Measurements from ENCODE around the gene CD200. TPM values are rescaled to one million over a fixed set of nuclear protein-coding genes. Genes with fewer than 3 reads are reported as not detected.
"Not testable (repeated sequence)": the region's sequence is repeated elsewhere in the genome, so short reads cannot be mapped to it uniquely, and the experiment has no call there.

CD200 gene
- total and polyA plus RNA-seq, 12 donors: 1.3 to 20.7 (median 3.3) TPM; not detected in 1

- H3K27me3 ChIP-seq: no peaks in the 10 kb centered on the region
- no peak overlapping the region for H3K27ac ChIP-seq
- no peaks in the 10 kb centered on the region for H3K4me1 ChIP-seq (replicated peaks in 1 of 2)
- no peaks in the 10 kb centered on the region for H3K36me3 ChIP-seq (replicated peaks in 1 of 2)
- H3K4me3 ChIP-seq: no peak overlapping the region
- TF ChIP-seq POLR2A (IDR thresholded peaks at IDR 0.05) (no peak), CTCF (IDR thresholded peaks at IDR 0.05) (no peak)
- no peak for DNase-seq
- no peaks in the 10 kb centered on the region for H3K9me3 ChIP-seq (replicated peaks in 1 of 3)
- 76 to 88% (median 86%) methylated on average over 2 of the region's 2 CpGs for WGBS, 4 donors
- intact Hi-C loops (cut with DNase I): no loop called here
Measured at GRCh38 chr3:112401617-112402016, 68.7 kb downstream of the CD200 start.

- WGBS, 4 donors: 93 to 98% (median 97%) methylated on average over 2 of the region's 2 CpGs
- Histone ChIP-seq H3K27ac (no peak overlapping the region), H3K4me1 (replicated peaks in 1 of 2) (no peaks in the 10 kb centered on the region), H3K4me3 (no peak overlapping the region), H3K27me3 (no peaks in the 10 kb centered on the region), H3K36me3 (replicated peaks in 1 of 2) (no peaks in the 10 kb centered on the region), H3K9me3 (replicated peaks in 1 of 3) (no peaks in the 10 kb centered on the region)
- no peak for DNase-seq
- intact Hi-C loops (cut with DNase I): no loop called here
- TF ChIP-seq CTCF (IDR thresholded peaks at IDR 0.05) (no peak), POLR2A (IDR thresholded peaks at IDR 0.05) (no peak)
Measured at GRCh38 chr3:112403103-112403502, 70.1 kb downstream of the CD200 start.

- intact Hi-C loops (cut with DNase I); H3K4me3 ChIP-seq; H3K27me3 ChIP-seq; H3K27ac ChIP-seq; H3K4me1 ChIP-seq (replicated peaks in 1 of 2); DNase-seq; H3K9me3 ChIP-seq (replicated peaks in 1 of 3); H3K36me3 ChIP-seq (replicated peaks in 1 of 2): not testable (repeated sequence)
- WGBS, 4 donors: 83 to 88% (median 87%) methylated on average over 5 of the region's 5 CpGs
Measured at GRCh38 chr3:112404924-112405549, 72.1 kb downstream of the CD200 start.

GRCh38 chr3:112405845-112406244 lies 72.9 kb downstream of the CD200 start:
- H3K27ac ChIP-seq: no peak overlapping the region
- H3K4me3 ChIP-seq: no peak overlapping the region
- H3K4me1 ChIP-seq (replicated peaks in 1 of 2): no peaks in the 10 kb centered on the region
- no peaks in the 10 kb centered on the region for H3K36me3 ChIP-seq (replicated peaks in 1 of 2)
- intact Hi-C loops (cut with DNase I): no loop called here
- no peaks in the 10 kb centered on the region for H3K27me3 ChIP-seq
- 81 to 85% (median 83%) methylated on average over 4 of the region's 4 CpGs for WGBS, 4 donors
- no peaks in the 10 kb centered on the region for H3K9me3 ChIP-seq (replicated peaks in 1 of 3)
- TF ChIP-seq POLR2A (IDR thresholded peaks at IDR 0.05) (no peak), CTCF (IDR thresholded peaks at IDR 0.05) (no peak)
- no peak for DNase-seq

- no peak for DNase-seq
- Histone ChIP-seq H3K4me3 (no peak overlapping the region), H3K4me1 (replicated peaks in 1 of 2) (no peaks in the 10 kb centered on the region), H3K36me3 (replicated peaks in 1 of 2) (no peaks in the 10 kb centered on the region), H3K27me3 (no peaks in the 10 kb centered on the region), H3K9me3 (replicated peaks in 1 of 3) (no peaks in the 10 kb centered on the region), H3K27ac (no peak overlapping the region)
- TF ChIP-seq POLR2A (IDR thresholded peaks at IDR 0.05) (no peak), CTCF (IDR thresholded peaks at IDR 0.05) (no peak)
- intact Hi-C loops (cut with DNase I): no loop called here
- 77 to 89% (median 81%) methylated on average over 6 of the region's 6 CpGs for WGBS, 4 donors
Measured at GRCh38 chr3:112407214-112407887, 74.4 kb downstream of the CD200 start.

Data from adrenal gland (tissue), 12 donors.